H1 (cell line): Measurements from ENCODE around the gene ISOC1.

Experiments
- ASH2L ChIP-seq: fragments of 200-600, 300-600 bp; sonication (generic); IDR thresholded peaks from one replicate; pipeline ENCODE4 v1.7.1; 2017; ENCODE audit warnings: low read length
- CTCF ChIP-seq, 3 experiments: IDR thresholded peaks; 1 replicate in 2 of 3; 2 replicates in 1 of 3; pipeline versions ENCODE4 v1.5.1 to v1.6.1; 2011; ENCODE audit warnings: low read length in 3 of 3, mild to moderate bottlenecking in 3 of 3, inconsistent platforms in 2 of 3, low read depth in 1 of 3, moderate library complexity in 1 of 3; ENCODE audit not compliant: insufficient read depth in 1 of 3; ENCODE audit errors: control extremely low read depth in 1 of 3
- SUZ12 ChIP-seq: fragments of 200-600 bp; sonication (generic); IDR thresholded peaks from 2 replicates; pipeline ENCODE4 v1.6.1; 2012; ENCODE audit warnings: mild to moderate bottlenecking, inconsistent platforms, low read length, moderate library complexity, mixed read lengths
- USF2 ChIP-seq: IDR thresholded peaks from 2 replicates; pipeline ENCODE4 v1.6.1; 2011; ENCODE audit warnings: low read length, improper control_type of control experiment
- YY1 ChIP-seq: IDR thresholded peaks from 2 replicates; pipeline ENCODE4 v1.6.1; 2011; ENCODE audit warnings: low read depth, mild to moderate bottlenecking, low read length

- no peak for TF ChIP-seq CTCF (IDR thresholded peaks at IDR 0.05; ENCODE audit: control extremely low read depth in 1 of 3, insufficient read depth in 1 of 3, low read depth in 1 of 3, low read length in 3 of 3)
- no peak for TF ChIP-seq YY1
- TF ChIP-seq USF2: no peak
- TF ChIP-seq ASH2L: no peak
- no peak for TF ChIP-seq SUZ12
Observed at GRCh38 chr5:129069292-129069691, 25.3 kb upstream of the ISOC1 start.
